IPS DF 4.7 (cell line): ENCODE measurements around the gene BCAM.
"Not testable (repeated sequence)": the region's sequence is repeated elsewhere in the genome, so short reads cannot be mapped to it uniquely, and the experiment has no call there.

ENCODE experiments used
- DNase-seq: peaks from one replicate; pipeline ENCODE4 v3.0.0-alpha.2; 2013; ENCODE audit warnings: low spot score; ENCODE audit errors: extremely low read depth

Gene BCAM

DNA sequence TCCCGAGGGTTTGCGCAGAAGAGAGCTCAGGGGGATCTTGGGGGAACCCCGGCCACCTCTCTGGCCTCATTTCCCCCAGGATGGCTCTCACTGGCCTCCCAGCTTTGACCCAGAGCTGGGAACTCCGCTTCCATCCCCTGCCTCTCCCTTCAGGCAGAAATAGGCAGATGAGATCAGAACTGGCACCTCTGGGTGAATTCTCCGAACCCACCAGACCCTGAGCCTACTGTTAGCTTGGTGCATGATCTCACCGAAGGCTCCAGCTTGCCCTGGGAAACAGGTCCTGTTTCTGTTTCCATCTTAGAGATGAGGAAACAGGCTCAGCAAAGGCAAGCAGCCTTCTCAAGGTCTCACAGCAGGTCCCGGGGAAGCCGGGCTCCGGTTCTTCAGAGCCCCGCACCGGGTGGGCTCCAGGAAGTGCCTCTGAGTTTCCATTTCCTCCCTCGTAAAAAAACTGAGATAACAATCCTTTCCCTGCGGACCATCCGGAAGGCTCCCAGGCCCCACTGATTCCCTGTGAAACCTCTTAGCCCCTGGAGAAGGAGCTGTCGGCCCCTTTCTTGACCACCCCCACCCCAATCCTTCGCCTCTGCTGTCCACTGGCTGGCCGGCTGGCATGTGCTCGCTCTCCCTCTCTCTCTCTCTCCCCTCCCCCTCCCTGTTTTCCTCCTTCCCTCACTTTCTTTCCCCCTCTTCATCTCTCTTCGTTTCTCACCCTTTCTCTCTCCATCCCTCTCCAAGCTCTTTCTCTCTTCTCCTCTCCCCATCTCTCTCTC, 39.3 kb downstream of the BCAM start:
- DNase-seq = no peak

DNA sequence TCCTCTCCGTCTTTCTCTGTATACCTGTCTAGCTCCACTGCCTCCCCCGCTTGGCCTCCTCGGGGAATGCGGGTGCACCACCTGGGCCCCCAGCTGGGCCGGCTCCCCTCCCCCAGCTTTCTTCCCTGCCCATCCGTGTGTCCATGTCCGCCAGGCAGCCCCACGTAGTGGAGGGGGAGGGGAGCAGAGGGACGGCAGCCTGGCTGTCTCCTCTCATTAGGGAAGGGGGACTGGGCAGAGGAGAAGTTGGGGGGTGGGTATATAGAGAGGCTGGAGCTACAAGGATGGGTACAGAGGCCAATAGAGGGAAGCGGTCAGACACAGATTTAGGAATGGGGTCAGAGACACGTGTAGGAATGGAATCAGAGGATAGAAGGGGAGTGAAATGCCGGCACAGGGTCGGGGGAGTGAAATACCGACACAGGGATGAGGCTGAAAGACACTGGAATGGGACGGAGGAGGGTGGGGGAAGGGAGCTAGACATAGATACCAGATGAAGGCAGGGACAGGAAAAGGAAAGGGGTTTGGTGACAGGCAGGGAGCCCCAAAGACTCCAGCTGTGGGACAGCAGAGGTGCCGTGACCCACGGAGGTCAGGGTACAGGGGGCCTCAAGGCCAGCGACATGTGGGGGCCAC, 40.0 kb downstream of the BCAM start:
- DNase-seq = no peak

DNA sequence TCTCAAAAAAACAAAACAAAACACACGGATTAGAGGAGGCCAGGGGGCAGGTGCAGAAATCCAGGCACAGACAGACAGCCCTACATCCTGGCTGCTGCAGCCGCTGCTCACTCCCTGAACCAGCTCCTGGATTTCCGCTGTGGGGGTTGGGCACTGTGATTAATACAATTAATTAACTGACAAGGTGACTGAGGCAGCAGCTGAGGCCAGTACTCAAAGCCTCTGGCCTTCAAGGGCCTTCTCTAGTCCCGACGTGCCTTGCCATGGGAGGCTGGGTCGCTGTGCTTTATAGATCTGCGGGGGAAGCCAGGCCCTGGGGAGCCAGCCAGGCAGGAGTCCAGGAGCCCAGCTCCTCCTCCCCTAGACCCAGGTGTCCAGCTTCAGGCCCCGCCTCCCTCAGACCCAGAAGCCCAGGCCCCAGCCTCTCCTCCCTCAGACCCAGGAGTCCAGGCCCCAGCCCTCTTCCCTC, 41.8 kb downstream of the BCAM start:
- no peak for DNase-seq

DNA sequence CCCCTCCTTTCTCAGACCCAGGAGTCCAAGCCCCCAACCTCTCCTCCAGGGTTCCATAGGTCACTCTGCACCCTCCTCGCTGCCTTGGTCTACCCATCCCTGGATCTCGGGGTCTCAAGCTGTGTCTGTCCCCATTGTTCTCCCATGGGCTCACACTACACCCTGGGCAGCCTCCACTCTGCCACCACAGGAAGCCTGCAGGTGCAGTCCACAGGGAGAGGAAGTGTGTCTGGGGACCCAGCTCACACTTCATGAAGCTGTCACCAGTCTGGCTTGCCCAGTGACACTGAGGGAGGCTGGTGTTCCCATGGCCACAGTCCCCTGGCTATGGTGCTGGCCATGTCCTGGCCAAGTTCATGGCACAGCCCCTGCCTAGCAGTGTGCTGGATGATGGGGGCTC, 42.5 kb downstream of the BCAM start:
- no peak for DNase-seq

DNA sequence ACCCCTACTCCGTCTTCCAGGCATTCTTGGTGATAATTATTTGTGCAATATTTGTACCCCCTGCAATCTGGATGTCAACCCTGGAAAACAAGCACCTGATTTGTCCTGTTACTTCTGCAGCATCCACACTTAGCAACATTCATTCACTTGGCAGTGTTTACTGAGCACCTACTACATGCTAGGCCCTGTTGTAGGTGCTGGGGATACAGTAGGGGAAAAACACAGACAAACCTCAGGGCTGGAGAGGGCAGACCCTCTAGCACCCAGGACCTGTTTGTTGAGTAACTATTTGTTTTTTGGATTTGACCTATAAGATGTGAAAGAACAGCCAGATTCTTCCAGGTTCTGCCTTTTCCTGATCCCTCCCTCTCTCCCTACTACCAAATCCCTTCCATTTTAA, 46.7 kb downstream of the BCAM start:
- DNase-seq = no peak

DNA sequence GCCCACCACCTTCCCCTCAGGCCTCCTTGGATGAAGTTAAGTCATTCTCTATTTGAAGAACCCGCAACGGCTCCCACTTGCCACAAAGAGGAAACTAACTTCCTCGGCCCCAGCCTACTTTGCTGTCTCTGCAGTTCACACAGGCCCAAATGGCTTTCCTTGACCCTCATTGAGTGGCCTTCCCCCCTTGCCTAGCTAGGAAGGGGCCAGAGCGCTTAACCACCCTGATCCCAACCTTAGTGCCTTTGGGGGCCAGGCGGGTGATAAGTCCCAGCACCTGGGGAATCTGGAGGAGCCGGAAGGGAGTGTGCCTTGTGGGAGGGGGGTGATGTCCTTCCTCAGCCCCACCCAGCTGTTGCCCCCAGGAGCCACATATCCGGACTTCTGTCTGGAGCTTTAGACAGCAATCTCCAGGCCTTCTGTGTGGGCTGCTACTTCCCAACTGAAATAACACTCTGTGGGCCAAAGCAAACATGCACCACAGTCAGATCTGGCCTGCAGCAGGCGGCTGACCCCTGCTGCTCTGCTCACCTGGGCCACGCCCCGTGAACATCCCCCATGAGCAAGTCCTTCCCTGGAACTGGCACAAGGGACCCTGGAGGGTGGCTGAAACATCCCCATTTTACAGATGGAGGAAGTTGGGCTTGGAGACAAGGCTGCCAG, 47.6 kb downstream of the BCAM start:
- DNase-seq = no peak

DNA sequence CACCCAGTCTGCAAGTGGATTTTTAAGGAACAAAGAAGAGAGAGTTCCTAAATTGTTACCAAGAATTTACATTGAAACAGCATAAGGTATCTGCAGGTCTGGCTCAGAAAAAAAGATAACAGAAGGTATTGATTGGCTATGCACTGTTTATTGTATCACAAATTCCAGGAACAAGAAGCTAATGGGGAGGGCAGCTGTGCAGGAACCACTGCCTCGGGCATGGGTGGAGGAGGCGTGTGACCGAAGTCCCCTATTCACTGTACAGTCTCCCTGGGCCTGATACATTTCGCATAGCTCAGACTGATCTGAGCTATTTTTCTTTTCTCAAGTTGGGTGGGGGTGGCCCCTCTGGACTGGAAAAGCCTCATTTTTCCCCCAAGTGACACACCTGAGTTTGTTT, 48.9 kb downstream of the BCAM start:
- no peak for DNase-seq

DNA sequence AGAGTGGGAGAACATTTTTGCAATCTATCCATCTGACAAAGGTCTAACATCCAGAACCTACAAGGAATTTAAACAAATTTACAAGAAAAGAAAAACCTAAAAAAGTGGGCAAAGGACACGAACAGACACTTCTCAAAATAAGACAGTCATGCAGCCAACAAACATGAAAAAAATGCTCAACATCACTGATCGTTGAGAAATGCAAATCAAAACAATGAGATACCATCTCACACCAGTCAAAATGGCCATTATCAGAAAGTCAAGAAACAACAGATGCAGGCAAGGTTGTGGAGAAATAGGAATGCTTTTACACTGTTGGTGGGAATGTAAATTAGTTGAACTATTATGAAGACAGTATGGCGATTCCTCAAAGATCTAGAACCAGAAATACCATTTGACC, 52.7 kb downstream of the BCAM start:
- not testable (repeated sequence) for DNase-seq

DNA sequence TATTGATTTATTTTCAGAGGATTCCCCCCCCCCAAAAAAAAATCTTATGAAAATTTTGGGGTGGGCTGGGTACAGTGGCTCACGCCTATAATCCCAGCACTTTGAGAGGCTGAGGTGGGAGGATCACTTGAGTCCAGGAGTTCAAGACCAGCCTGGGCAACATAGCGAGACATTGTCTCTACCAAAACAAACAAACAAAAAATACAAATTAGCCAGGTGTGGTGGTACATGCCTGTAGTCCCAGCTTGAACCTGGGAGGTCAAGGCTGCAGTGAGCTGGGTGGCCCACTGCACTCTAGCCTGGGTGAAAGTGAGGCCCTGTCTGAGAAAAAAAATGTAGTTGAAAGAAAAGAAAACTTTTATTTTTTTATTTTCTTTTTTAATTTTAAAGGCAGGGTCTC, 55.1 kb downstream of the BCAM start:
- DNase-seq = no peak

DNA sequence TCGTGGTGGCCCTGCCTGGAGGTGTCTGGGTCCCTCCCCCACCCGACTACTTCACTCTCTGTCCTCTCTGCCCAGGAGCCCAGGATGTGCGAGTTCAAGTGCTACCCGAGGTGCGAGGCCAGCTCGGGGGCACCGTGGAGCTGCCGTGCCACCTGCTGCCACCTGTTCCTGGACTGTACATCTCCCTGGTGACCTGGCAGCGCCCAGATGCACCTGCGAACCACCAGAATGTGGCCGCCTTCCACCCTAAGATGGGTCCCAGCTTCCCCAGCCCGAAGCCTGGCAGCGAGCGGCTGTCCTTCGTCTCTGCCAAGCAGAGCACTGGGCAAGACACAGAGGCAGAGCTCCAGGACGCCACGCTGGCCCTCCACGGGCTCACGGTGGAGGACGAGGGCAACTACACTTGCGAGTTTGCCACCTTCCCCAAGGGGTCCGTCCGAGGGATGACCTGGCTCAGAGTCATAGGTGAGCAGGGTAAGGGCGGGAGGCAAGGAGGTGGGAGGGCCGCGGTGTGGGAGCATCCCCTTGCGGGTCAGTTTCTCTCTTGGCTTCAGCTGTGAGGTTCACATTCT, 56.4 kb downstream of the BCAM start:
- no peak for DNase-seq

DNA sequence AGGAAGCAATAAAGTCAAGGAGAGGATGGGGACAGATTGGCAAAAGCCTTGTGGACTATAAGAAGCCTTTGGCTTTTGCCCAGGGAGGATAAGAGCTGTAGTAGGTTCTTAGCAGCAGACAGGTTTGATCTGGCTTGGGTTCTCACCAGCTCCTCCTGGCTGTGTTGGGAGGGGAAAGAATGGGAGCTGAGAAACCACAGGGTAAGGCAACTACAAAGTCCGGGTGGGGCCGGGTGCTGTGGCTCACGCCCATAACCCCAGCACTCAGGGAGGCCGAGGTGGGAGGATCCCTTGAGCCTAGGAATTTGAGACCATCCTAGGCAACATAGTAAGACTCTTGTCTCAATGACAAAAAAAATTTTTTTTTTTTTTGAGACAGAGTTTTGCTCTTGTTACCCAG, 57.8 kb downstream of the BCAM start:
- no peak for DNase-seq

DNA sequence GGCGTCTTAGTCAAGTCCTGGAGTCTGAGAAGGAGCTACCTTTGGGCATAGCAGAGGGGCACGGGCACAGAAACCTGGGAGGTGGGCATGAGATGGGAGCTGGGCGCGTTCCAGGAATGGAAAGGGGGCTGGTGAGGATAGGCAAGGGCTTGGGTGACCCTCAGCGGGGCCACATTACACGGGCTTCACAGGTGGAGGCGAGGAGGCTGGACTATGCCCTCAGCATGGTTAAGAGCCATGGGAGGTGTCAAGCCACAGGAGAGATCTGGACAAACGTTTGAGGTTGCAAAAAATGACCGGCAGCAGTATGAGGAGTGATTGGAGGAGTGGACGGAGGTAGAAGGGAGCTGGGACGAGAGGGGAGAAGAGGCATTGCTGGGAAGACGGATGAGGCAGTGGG, 58.7 kb downstream of the BCAM start:
- DNase-seq = no peak

DNA sequence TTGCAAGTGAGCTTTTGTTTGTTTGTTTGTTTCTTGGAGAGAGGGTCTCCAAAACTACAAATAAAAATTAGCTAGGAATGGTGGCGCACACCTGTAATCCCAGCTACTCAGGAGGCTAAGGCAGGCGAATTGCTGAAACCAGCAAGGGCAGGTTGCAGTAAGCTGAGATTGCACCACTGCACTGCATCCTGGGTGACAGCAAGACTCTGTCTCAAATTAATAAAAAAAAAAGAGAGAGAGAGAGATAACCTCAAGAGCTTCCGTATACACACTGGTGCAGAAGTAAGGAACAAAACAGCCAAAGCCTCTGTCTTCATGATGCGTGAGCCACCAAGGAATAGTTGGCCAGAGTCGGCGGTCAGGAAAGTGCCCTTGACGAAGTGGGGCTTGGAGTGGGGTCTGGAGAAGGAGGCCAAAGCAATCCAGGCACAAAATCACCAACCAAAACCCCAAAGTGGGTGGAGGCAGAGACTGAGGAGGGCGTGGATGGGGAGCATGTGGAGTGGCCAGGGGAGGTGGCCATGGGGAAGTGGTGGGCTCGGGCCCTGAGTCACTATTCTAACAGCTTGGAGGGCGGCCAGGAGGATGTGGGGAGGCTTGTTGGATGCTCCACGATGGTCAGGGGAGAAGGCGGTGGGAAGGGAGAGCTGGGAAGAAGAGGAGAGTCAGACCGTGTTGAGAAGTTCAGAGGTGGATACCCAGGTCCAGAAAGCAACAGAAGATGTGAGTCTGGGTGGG, 61.0 kb downstream of the BCAM start:
- no peak for DNase-seq
